IMR-90 (cell line): ENCODE data around the gene CNOT6.

Experiments
- CEBPB ChIP-seq: IDR thresholded peaks from 2 replicates; pipeline ENCODE4 v1.6.1; 2012; ENCODE audit warnings: low read depth, low read length, improper control_type of control experiment
- CHD1 ChIP-seq: IDR thresholded peaks from 2 replicates; pipeline ENCODE4 v1.6.1; 2012; ENCODE audit warnings: low read depth, low read length, improper control_type of control experiment
- CTCF ChIP-seq: conservative IDR thresholded peaks from 2 replicates; pipeline ENCODE4 v1.5.1; 2012; ENCODE audit warnings: mild to moderate bottlenecking, low read depth, low read length, improper control_type of control experiment
- MAFK ChIP-seq: IDR thresholded peaks from 2 replicates; pipeline ENCODE4 v1.6.1; 2012; ENCODE audit warnings: low read depth, low read length, improper control_type of control experiment
- POLR2A ChIP-seq: IDR thresholded peaks from 2 replicates; pipeline ENCODE4 v1.6.1; 2012; ENCODE audit warnings: mild to moderate bottlenecking, low read depth, low read length
- USF2 ChIP-seq: fragments of 150-350 bp; IDR thresholded peaks from 2 replicates; pipeline ENCODE4 v1.6.1; 2017; ENCODE audit warnings: mild to moderate bottlenecking, antibody characterized with exemption, low read length, low read depth

GRCh38 chr5:180594311-180595045 lies 100.3 kb downstream of the CNOT6 start:
- TF ChIP-seq CTCF (no peak), POLR2A (no peak), USF2 (no peak), CEBPB (no peak), MAFK (no peak), CHD1 (no peak)
